K562 (cell line): ENCODE results near the gene SND1. TPM values are rescaled to one million over a fixed set of nuclear protein-coding genes. Genes with fewer than 3 reads are reported as not detected.

Source experiments
- ARID1B ChIP-seq: fragments of 450-650 bp; IDR thresholded peaks from 2 replicates; pipeline ENCODE4 v1.6.1; 2016; ENCODE audit warnings: antibody characterized with exemption, mild to moderate bottlenecking, inconsistent platforms
- ATF1 ChIP-seq, 2 experiments: fragments of 450-650 bp in 1 of 2; IDR thresholded peaks; 2 replicates each; pipeline ENCODE4 v1.6.1; 2016; ENCODE audit warnings: missing compliant biosample characterization in 1 of 2, missing genetic modification characterization in 1 of 2
- CREB1 ChIP-seq, 2 experiments: sonication (generic) in 1 of 2; formaldehyde crosslinking in 1 of 2; IDR thresholded peaks; 2 replicates each; pipeline versions ENCODE4 v1.6.1 to v1.8.0; 2012 to 2022; ENCODE audit warnings: inconsistent platforms in 1 of 2, mild to moderate bottlenecking in 1 of 2, missing genetic modification reagents in 1 of 2, moderate library complexity in 1 of 2
- CXXC5 ChIP-seq: fragments of 250-450 bp; sonication (Bioruptor Pico); IDR thresholded peaks from 2 replicates; pipeline ENCODE4 v1.8.0; 2022; ENCODE audit warnings: inconsistent platforms, mild to moderate bottlenecking, moderate library complexity
- DNMT1 ChIP-seq: fragments of 450-650 bp; IDR thresholded peaks from 2 replicates; pipeline ENCODE4 v1.6.1; 2016; ENCODE audit warnings: antibody characterized with exemption, mild to moderate bottlenecking
- E2F6 ChIP-seq, 2 experiments: IDR thresholded peaks; 2 replicates each; pipeline ENCODE4 v1.6.1; 2011; ENCODE audit warnings: borderline replicate concordance in 1 of 2, control low read depth in 1 of 2, low read depth in 1 of 2, low read length in 1 of 2, mild to moderate bottlenecking in 1 of 2, mixed read lengths in 1 of 2, moderate library complexity in 1 of 2; ENCODE audit not compliant: insufficient read depth in 1 of 2, insufficient read length in 1 of 2, poor library complexity in 1 of 2, severe bottlenecking in 1 of 2; ENCODE audit errors: extremely low read depth in 1 of 2
- EGR1 ChIP-seq: fragments of 450-650 bp; conservative IDR thresholded peaks from 2 replicates; pipeline ENCODE4 v1.6.1; 2017; ENCODE audit warnings: mild to moderate bottlenecking
- FOXJ3 ChIP-seq: sonication (generic); formaldehyde crosslinking; IDR thresholded peaks from 2 replicates; pipeline ENCODE4 v1.4.0; 2020; ENCODE audit warnings: mild to moderate bottlenecking, missing genetic modification reagents
- HNRNPK ChIP-seq: fragments of 200-400 bp; formaldehyde crosslinking; IDR thresholded peaks from one replicate; pipeline ENCODE4 v1.6.1; 2018; ENCODE audit warnings: mild to moderate bottlenecking, low read depth, low read length; ENCODE audit not compliant: poor library complexity, severe bottlenecking
- MAFK ChIP-seq: IDR thresholded peaks from 2 replicates; pipeline ENCODE4 v1.6.1; 2011; ENCODE audit warnings: low read length, improper control_type of control experiment
- MAZ ChIP-seq, 2 experiments: fragments of 450-650 bp in 1 of 2; sonication (generic) in 1 of 2; formaldehyde crosslinking; IDR thresholded peaks in 1 of 2; conservative IDR thresholded peaks in 1 of 2; 2 replicates each; pipeline versions ENCODE4 v1.4.0 to v1.5.0; 2020; ENCODE audit warnings: mild to moderate bottlenecking in 1 of 2, missing genetic modification reagents in 1 of 2
- SMAD1 ChIP-seq: fragments of 150-350 bp; IDR thresholded peaks from 2 replicates; pipeline ENCODE4 v1.6.1; 2014; ENCODE audit warnings: low read length, low read depth; ENCODE audit not compliant: partially characterized antibody
- SRF ChIP-seq, 2 experiments: fragments of 250-450, 450-650 bp in 1 of 2; sonication (Bioruptor Pico) in 1 of 2; sonication (generic) in 1 of 2; formaldehyde crosslinking; IDR thresholded peaks; 2 replicates each; pipeline versions ENCODE4 v1.5.0 to v1.5.1; 2020 to 2022; ENCODE audit warnings: mild to moderate bottlenecking in 1 of 2, missing genetic modification reagents in 1 of 2
- YY1 ChIP-seq, 3 experiments: IDR thresholded peaks; 2 replicates each; pipeline ENCODE4 v1.6.1; 2011; ENCODE audit warnings: low read length in 2 of 3, mild to moderate bottlenecking in 2 of 3, moderate library complexity in 2 of 3, borderline replicate concordance in 1 of 3, control low read depth in 1 of 3, low read depth in 1 of 3; ENCODE audit not compliant: insufficient read depth in 3 of 3, insufficient replicate concordance in 2 of 3, control insufficient read depth in 1 of 3, insufficient read length in 1 of 3; ENCODE audit errors: extremely low read depth in 1 of 3
- ZFP1 ChIP-seq: fragments of 450-650 bp; formaldehyde crosslinking; IDR thresholded peaks from 2 replicates; pipeline ENCODE4 v1.4.0; 2020; ENCODE audit warnings: mild to moderate bottlenecking, mixed read lengths
- ZNF134 ChIP-seq: fragments of 250-450 bp; sonication (Bioruptor Pico); conservative IDR thresholded peaks from 2 replicates; pipeline ENCODE4 v1.4.0; 2020
- polyA plus RNA-seq, 8 experiments: library from polyadenylated mRNA; depleted of rRNA in 4 of 8; stranded (reverse) in 5 of 8; unstranded in 3 of 8; fragments of >200 nt; fragmentation: Nextera tagmentation in 2 of 8; fragmentation: Illumina TruSeq in 1 of 8; extraction: Ambion mirVana in 2 of 8; extraction: Trizol in 1 of 8; gene quantifications; 2 replicates each; pipeline versions ENCODE4 v1.2.1 to v1.2.3, GENCODE V29; 2011 to 2014; ENCODE audit warnings: inconsistent platforms in 1 of 8, missing spikeins in 1 of 8
- total RNA-seq, 7 experiments: library from RNA; depleted of rRNA in 6 of 7; stranded (reverse); fragments of >200 nt in 6 of 7; fragmentation: Illumina TruSeq in 2 of 7; extraction: Trizol in 2 of 7; gene quantifications; 2 replicates each; pipeline versions ENCODE4 v1.2.1 to v1.2.3, GENCODE V29; 2011 to 2021; ENCODE audit warnings: low replicate concordance in 1 of 7
- TF ChIP-seq, protein P1 (sequence below): fragments of 450-650 bp; formaldehyde crosslinking; IDR thresholded peaks from 2 replicates; pipeline ENCODE4 v1.4.0; 2020; ENCODE audit warnings: mild to moderate bottlenecking, moderate library complexity
- TF ChIP-seq, protein P2 (sequence below): fragments of 450-650 bp; IDR thresholded peaks from 2 replicates; pipeline ENCODE4 v1.6.1; 2016; ENCODE audit warnings: low read depth, mild to moderate bottlenecking, moderate library complexity
- TF ChIP-seq, protein P3 (sequence below), 2 experiments: fragments of 150-350 bp in 1 of 2; IDR thresholded peaks; 2 replicates each; pipeline ENCODE4 v1.6.1; 2012 to 2016; ENCODE audit warnings: low read depth in 2 of 2, low read length in 2 of 2, mild to moderate bottlenecking in 1 of 2, moderate library complexity in 1 of 2

The SND1 gene
- total and polyA plus RNA-seq, 9 of the 15 experiments (the other 6 are each of a cell fraction or from before 2014, with no cell fraction given), result 46.5 to 307 (median 191) TPM

GRCh38 chr7:127885843-127886242 lies 233.8 kb downstream of the SND1 start (continued):
- TF ChIP-seq E2F6 (IDR thresholded peaks at IDR 0.05; ENCODE audit: borderline replicate concordance in 1 of 2, extremely low read depth in 1 of 2, insufficient read depth in 1 of 2, insufficient read length in 1 of 2, low read depth in 1 of 2, low read length in 1 of 2, poor library complexity in 1 of 2, severe bottlenecking in 1 of 2) (peak in 1 of 2 experiments; percentile 54), ZFP1 (CRISPR knock-in tag) (no peak), ZNF134 (no peak), CREB1 (IDR thresholded peaks at IDR 0.05) (peak; percentile 46; the same call in 1 of the 2 replicates), CREB1 (CRISPR knock-in tag; IDR thresholded peaks at IDR 0.05) (no peak), FOXJ3 (CRISPR knock-in tag) (no peak), ATF1 (CRISPR knock-in tag; IDR thresholded peaks at IDR 0.05) (no peak), ATF1 (tag; IDR thresholded peaks at IDR 0.05) (0 out of 2 replicates have a peak, but pooled peaks have one; percentile 38), EGR1 (no peak), ARID1B (peak; percentile 78), SMAD1 (no peak), DNMT1 (no peak), MAZ (CRISPR knock-in tag; conservative IDR thresholded peaks at IDR 0.05 in 1 of 2, IDR thresholded peaks at IDR 0.05 in 1 of 2) (peak in 1 of 2 experiments; percentile 45; a peak in 1 of 4 replicates), YY1 (IDR thresholded peaks at IDR 0.05; ENCODE audit: borderline replicate concordance in 1 of 3, control insufficient read depth in 1 of 3, extremely low read depth in 1 of 3, insufficient read depth in 3 of 3, insufficient read length in 1 of 3, insufficient replicate concordance in 2 of 3, low read depth in 1 of 3, low read length in 2 of 3) (peak in 1 of 3 experiments; percentile 37), SRF (CRISPR knock-in tag; IDR thresholded peaks at IDR 0.05) (0 out of 4 replicates have a peak, but pooled peaks of 1 of the 2 experiments have one; percentile 40), MAFK (peak; percentile 47), CXXC5 (CRISPR knock-in tag) (peak; percentile 15; the same call in 1 of the 2 replicates), HNRNPK (no peak)
- TF ChIP-seq, protein P1, sequence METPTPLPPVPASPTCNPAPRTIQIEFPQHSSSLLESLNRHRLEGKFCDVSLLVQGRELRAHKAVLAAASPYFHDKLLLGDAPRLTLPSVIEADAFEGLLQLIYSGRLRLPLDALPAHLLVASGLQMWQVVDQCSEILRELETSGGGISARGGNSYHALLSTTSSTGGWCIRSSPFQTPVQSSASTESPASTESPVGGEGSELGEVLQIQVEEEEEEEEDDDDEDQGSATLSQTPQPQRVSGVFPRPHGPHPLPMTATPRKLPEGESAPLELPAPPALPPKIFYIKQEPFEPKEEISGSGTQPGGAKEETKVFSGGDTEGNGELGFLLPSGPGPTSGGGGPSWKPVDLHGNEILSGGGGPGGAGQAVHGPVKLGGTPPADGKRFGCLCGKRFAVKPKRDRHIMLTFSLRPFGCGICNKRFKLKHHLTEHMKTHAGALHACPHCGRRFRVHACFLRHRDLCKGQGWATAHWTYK (CRISPR knock-in tag), result peak; percentile 78; the same call in 1 of the 2 replicates
- TF ChIP-seq, protein P2, sequence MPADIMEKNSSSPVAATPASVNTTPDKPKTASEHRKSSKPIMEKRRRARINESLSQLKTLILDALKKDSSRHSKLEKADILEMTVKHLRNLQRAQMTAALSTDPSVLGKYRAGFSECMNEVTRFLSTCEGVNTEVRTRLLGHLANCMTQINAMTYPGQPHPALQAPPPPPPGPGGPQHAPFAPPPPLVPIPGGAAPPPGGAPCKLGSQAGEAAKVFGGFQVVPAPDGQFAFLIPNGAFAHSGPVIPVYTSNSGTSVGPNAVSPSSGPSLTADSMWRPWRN, result peak; percentile 64; the same call in 1 of the 2 replicates
- TF ChIP-seq, protein P3, sequence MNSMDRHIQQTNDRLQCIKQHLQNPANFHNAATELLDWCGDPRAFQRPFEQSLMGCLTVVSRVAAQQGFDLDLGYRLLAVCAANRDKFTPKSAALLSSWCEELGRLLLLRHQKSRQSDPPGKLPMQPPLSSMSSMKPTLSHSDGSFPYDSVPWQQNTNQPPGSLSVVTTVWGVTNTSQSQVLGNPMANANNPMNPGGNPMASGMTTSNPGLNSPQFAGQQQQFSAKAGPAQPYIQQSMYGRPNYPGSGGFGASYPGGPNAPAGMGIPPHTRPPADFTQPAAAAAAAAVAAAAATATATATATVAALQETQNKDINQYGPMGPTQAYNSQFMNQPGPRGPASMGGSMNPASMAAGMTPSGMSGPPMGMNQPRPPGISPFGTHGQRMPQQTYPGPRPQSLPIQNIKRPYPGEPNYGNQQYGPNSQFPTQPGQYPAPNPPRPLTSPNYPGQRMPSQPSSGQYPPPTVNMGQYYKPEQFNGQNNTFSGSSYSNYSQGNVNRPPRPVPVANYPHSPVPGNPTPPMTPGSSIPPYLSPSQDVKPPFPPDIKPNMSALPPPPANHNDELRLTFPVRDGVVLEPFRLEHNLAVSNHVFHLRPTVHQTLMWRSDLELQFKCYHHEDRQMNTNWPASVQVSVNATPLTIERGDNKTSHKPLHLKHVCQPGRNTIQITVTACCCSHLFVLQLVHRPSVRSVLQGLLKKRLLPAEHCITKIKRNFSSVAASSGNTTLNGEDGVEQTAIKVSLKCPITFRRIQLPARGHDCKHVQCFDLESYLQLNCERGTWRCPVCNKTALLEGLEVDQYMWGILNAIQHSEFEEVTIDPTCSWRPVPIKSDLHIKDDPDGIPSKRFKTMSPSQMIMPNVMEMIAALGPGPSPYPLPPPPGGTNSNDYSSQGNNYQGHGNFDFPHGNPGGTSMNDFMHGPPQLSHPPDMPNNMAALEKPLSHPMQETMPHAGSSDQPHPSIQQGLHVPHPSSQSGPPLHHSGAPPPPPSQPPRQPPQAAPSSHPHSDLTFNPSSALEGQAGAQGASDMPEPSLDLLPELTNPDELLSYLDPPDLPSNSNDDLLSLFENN (IDR thresholded peaks at IDR 0.05; ENCODE audit: low read depth in 2 of 2, low read length in 2 of 2), result 0 out of 4 replicates have a peak, but pooled peaks of 1 of the 2 experiments have one; percentile 49
